K562 (cell line): ENCODE measurements around the gene MAP9.

ENCODE experiments used
- CTCF ChIP-seq, 3 experiments: IDR thresholded peaks in 2 of 3; conservative IDR thresholded peaks in 1 of 3; 2 replicates each; pipeline ENCODE4 v1.5.1; 2011 to 2012; ENCODE audit warnings: low read length in 3 of 3, mild to moderate bottlenecking in 3 of 3, control low read depth in 2 of 3, improper control_type of control experiment in 1 of 3, inconsistent platforms in 1 of 3, low read depth in 1 of 3, mixed read lengths in 1 of 3, moderate library complexity in 1 of 3; ENCODE audit not compliant: insufficient read depth in 2 of 3
- HNRNPK ChIP-seq: fragments of 200-400 bp; formaldehyde crosslinking; IDR thresholded peaks from one replicate; pipeline ENCODE4 v1.6.1; 2018; ENCODE audit warnings: mild to moderate bottlenecking, low read depth, low read length; ENCODE audit not compliant: poor library complexity, severe bottlenecking
- KDM1A ChIP-seq, 2 experiments: fragments of 450-650 bp; IDR thresholded peaks; 2 replicates each; pipeline ENCODE4 v1.6.1; 2016; ENCODE audit warnings: mild to moderate bottlenecking in 2 of 2
- NR2C2 ChIP-seq, 2 experiments: fragments of 200-800 bp in 1 of 2; sonication (Bioruptor generic) in 1 of 2; sonication (generic) in 1 of 2; formaldehyde crosslinking in 1 of 2; IDR thresholded peaks; 2 replicates each; pipeline versions ENCODE4 v1.6.1 to v1.8.0; 2016 to 2022; ENCODE audit warnings: mild to moderate bottlenecking in 1 of 2, missing compliant biosample characterization in 1 of 2, missing genetic modification characterization in 1 of 2, missing genetic modification reagents in 1 of 2
- NR4A1 ChIP-seq, 2 experiments: fragments of 250-450 bp in 1 of 2; fragments of 450-650 bp in 1 of 2; sonication (Bioruptor Pico) in 1 of 2; IDR thresholded peaks; 2 replicates each; pipeline versions ENCODE4 v1.4.0 to v1.6.1; 2016 to 2020; ENCODE audit warnings: mild to moderate bottlenecking in 2 of 2, missing compliant biosample characterization in 1 of 2, missing genetic modification characterization in 1 of 2, moderate library complexity in 1 of 2
- PKNOX1 ChIP-seq: fragments of 450-650 bp; IDR thresholded peaks from 2 replicates; pipeline ENCODE4 v1.6.1; 2016
- SIX5 ChIP-seq, 2 experiments: IDR thresholded peaks; 2 replicates each; pipeline ENCODE4 v1.6.1; 2011; ENCODE audit warnings: low read length in 2 of 2, borderline replicate concordance in 1 of 2, low read depth in 1 of 2, mild to moderate bottlenecking in 1 of 2, moderate library complexity in 1 of 2; ENCODE audit not compliant: insufficient read depth in 1 of 2
- TEAD4 ChIP-seq, 2 experiments: sonication (generic) in 1 of 2; formaldehyde crosslinking in 1 of 2; IDR thresholded peaks; 2 replicates each; pipeline versions ENCODE4 v1.6.1 to v1.8.0; 2012 to 2022; ENCODE audit warnings: borderline replicate concordance in 1 of 2, inconsistent platforms in 1 of 2, low read length in 1 of 2, mild to moderate bottlenecking in 1 of 2, missing genetic modification reagents in 1 of 2
- ZNF263 ChIP-seq: sonication (generic); formaldehyde crosslinking; IDR thresholded peaks from 2 replicates; pipeline ENCODE4 v1.8.0; 2022; ENCODE audit warnings: mild to moderate bottlenecking, missing genetic modification reagents, borderline replicate concordance
- ZNF76 ChIP-seq: fragments of 250-450 bp; sonication (Bioruptor Pico); IDR thresholded peaks from 2 replicates; pipeline ENCODE4 v1.4.0; 2020; ENCODE audit warnings: mild to moderate bottlenecking, moderate library complexity, borderline replicate concordance

- TF ChIP-seq NR2C2 (CRISPR knock-in tag; IDR thresholded peaks at IDR 0.05) (no peak), NR2C2 (tag; IDR thresholded peaks at IDR 0.05) (no peak), ZNF76 (no peak), CTCF (IDR thresholded peaks at IDR 0.05 in 2 of 3, conservative IDR thresholded peaks at IDR 0.05 in 1 of 3; ENCODE audit: insufficient read depth in 2 of 3, low read depth in 1 of 3, low read length in 3 of 3) (no peak), ZNF263 (CRISPR knock-in tag) (no peak), KDM1A (IDR thresholded peaks at IDR 0.05) (no peak), HNRNPK (no peak), SIX5 (IDR thresholded peaks at IDR 0.05; ENCODE audit: borderline replicate concordance in 1 of 2, insufficient read depth in 1 of 2, low read depth in 1 of 2, low read length in 2 of 2) (no peak), NR4A1 (CRISPR knock-in tag; IDR thresholded peaks at IDR 0.05) (no peak), NR4A1 (tag; IDR thresholded peaks at IDR 0.05) (no peak), PKNOX1 (no peak), TEAD4 (IDR thresholded peaks at IDR 0.05; ENCODE audit: low read length) (no peak), TEAD4 (CRISPR knock-in tag; IDR thresholded peaks at IDR 0.05; ENCODE audit: borderline replicate concordance) (no peak)
Observed at GRCh38 chr4:155405059-155405458, 28.3 kb upstream of the MAP9 start.
